Metanephros (tissue), 1 donor: Measurements from ENCODE around the gene HFE. TPM values are rescaled to one million over a fixed set of nuclear protein-coding genes. Genes with fewer than 3 reads are reported as not detected.

Experiments used
- total RNA-seq: library from RNA; depleted of rRNA; stranded (reverse); fragments of >200 nt; gene quantifications from one replicate; pipeline ENCODE4 v1.2.3, GENCODE V29; 2014

HFE gene, protein sequence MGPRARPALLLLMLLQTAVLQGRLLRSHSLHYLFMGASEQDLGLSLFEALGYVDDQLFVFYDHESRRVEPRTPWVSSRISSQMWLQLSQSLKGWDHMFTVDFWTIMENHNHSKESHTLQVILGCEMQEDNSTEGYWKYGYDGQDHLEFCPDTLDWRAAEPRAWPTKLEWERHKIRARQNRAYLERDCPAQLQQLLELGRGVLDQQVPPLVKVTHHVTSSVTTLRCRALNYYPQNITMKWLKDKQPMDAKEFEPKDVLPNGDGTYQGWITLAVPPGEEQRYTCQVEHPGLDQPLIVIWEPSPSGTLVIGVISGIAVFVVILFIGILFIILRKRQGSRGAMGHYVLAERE
- total RNA-seq, result 9.3 TPM

DNA sequence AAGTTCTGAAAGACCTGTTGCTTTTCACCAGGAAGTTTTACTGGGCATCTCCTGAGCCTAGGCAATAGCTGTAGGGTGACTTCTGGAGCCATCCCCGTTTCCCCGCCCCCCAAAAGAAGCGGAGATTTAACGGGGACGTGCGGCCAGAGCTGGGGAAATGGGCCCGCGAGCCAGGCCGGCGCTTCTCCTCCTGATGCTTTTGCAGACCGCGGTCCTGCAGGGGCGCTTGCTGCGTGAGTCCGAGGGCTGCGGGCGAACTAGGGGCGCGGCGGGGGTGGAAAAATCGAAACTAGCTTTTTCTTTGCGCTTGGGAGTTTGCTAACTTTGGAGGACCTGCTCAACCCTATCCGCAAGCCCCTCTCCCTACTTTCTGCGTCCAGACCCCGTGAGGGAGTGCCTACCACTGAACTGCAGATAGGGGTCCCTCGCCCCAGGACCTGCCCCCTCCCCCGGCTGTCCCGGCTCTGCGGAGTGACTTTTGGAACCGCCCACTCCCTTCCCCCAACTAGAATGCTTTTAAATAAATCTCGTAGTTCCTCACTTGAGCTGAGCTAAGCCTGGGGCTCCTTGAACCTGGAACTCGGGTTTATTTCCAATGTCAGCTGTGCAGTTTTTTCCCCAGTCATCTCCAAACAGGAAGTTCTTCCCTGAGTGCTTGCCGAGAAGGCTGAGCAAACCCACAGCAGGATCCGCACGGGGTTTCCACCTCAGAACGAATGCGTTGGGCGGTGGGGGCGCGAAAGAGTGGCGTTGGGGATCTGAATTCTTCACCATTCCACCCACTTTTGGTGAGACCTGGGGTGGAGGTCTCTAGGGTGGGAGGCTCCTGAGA lies at the start of gene HFE:
HFE (plus strand) TSS at position 146 of the 832 bp plus-strand sequence; CDS start at position 158, 12 bp downstream.

Other genes starting within 250 kb of the HFE start
- gene SLC17A3, start 213.2 kb upstream of the HFE start, total RNA-seq, result 0.12 TPM
- gene SLC17A2, start 156.7 kb upstream of the HFE start, total RNA-seq, result 0.58 TPM
- gene TRIM38, start 124.6 kb upstream of the HFE start, total RNA-seq, result 12.7 TPM